Measurements from ENCODE around the gene GABRB1.

- no peak for TF ChIP-seq JUND (IDR thresholded peaks at IDR 0.05)
- no peak for TF ChIP-seq CTCF (IDR thresholded peaks at IDR 0.05 in 2 of 3, conservative IDR thresholded peaks at IDR 0.05 in 1 of 3; ENCODE audit: borderline replicate concordance in 1 of 3, insufficient read depth in 1 of 3, low read depth in 2 of 3, low read length in 2 of 3)
- no peak for TF ChIP-seq POLR2A (IDR thresholded peaks at IDR 0.05; ENCODE audit: borderline replicate concordance, extremely low read depth, insufficient read depth, insufficient read length)
- no peak for TF ChIP-seq POLR2AphosphoS5 (IDR thresholded peaks at IDR 0.05; ENCODE audit: low read depth, low read length)
- TF ChIP-seq SRF (IDR thresholded peaks at IDR 0.05; ENCODE audit: low read depth) = no peak
- no peak for TF ChIP-seq EGR1 (IDR thresholded peaks at IDR 0.05; ENCODE audit: low read depth)
- TF ChIP-seq CBX3 (IDR thresholded peaks at IDR 0.05; ENCODE audit: low read depth) = no peak
- TF ChIP-seq EZH2phosphoT487 (IDR thresholded peaks at IDR 0.05; ENCODE audit: borderline replicate concordance) = no peak
- TF ChIP-seq, protein P1, sequence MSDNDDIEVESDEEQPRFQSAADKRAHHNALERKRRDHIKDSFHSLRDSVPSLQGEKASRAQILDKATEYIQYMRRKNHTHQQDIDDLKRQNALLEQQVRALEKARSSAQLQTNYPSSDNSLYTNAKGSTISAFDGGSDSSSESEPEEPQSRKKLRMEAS (IDR thresholded peaks at IDR 0.05) = no peak
- TF ChIP-seq, protein P2, sequence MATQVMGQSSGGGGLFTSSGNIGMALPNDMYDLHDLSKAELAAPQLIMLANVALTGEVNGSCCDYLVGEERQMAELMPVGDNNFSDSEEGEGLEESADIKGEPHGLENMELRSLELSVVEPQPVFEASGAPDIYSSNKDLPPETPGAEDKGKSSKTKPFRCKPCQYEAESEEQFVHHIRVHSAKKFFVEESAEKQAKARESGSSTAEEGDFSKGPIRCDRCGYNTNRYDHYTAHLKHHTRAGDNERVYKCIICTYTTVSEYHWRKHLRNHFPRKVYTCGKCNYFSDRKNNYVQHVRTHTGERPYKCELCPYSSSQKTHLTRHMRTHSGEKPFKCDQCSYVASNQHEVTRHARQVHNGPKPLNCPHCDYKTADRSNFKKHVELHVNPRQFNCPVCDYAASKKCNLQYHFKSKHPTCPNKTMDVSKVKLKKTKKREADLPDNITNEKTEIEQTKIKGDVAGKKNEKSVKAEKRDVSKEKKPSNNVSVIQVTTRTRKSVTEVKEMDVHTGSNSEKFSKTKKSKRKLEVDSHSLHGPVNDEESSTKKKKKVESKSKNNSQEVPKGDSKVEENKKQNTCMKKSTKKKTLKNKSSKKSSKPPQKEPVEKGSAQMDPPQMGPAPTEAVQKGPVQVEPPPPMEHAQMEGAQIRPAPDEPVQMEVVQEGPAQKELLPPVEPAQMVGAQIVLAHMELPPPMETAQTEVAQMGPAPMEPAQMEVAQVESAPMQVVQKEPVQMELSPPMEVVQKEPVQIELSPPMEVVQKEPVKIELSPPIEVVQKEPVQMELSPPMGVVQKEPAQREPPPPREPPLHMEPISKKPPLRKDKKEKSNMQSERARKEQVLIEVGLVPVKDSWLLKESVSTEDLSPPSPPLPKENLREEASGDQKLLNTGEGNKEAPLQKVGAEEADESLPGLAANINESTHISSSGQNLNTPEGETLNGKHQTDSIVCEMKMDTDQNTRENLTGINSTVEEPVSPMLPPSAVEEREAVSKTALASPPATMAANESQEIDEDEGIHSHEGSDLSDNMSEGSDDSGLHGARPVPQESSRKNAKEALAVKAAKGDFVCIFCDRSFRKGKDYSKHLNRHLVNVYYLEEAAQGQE (IDR thresholded peaks at IDR 0.05; ENCODE audit: low read depth) = no peak
- no peak for TF ChIP-seq YY1 (IDR thresholded peaks at IDR 0.05; ENCODE audit: extremely low read depth, insufficient replicate concordance, low read depth, low read length)
- no peak for TF ChIP-seq EZH2 (IDR thresholded peaks at IDR 0.05)
- TF ChIP-seq, protein P3, sequence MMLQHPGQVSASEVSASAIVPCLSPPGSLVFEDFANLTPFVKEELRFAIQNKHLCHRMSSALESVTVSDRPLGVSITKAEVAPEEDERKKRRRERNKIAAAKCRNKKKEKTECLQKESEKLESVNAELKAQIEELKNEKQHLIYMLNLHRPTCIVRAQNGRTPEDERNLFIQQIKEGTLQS (IDR thresholded peaks at IDR 0.05) = no peak
These were observed 239.0 kb downstream of the GABRB1 start for GRCh38 chr4:47270201-47270888.

Data from HCT116 (cell line).